Astrocyte (in vitro differentiated cells and primary cell): ENCODE results near the gene TIMP3. TPM values are rescaled to one million over a fixed set of nuclear protein-coding genes. Genes with fewer than 3 reads are reported as not detected.

Experiments
- DNase-seq: peaks from one replicate; pipeline ENCODE4 v3.0.0-alpha.2; 2010; ENCODE audit warnings: low read depth
- FAIRE-seq: peaks from 2 replicates; lab custom pipeline; 2011; peaks lifted over from hg19 to GRCh38; lab: Jason Lieb, UNC
- H2AFZ ChIP-seq: 2 replicates; pipeline ENCODE4 v1.6.0; 2012; ENCODE audit warnings: low read depth, low read length, inconsistent platforms
- H3K27ac ChIP-seq: 2 replicates; pipeline ENCODE4 v1.5.1; 2011; ENCODE audit warnings: low read depth, low read length, inconsistent platforms
- H3K27me3 ChIP-seq: 2 replicates; pipeline ENCODE4 v1.6.0; 2011; ENCODE audit warnings: low read length, inconsistent platforms; ENCODE audit not compliant: insufficient read depth
- H3K36me3 ChIP-seq: 2 replicates; pipeline ENCODE4 v1.5.1; 2011; ENCODE audit warnings: low read length, inconsistent platforms; ENCODE audit not compliant: insufficient read depth
- H3K4me1 ChIP-seq: 2 replicates; pipeline ENCODE4 v1.5.1; 2011; ENCODE audit warnings: low read length, inconsistent platforms; ENCODE audit not compliant: insufficient read depth
- H3K4me2 ChIP-seq: 2 replicates; pipeline ENCODE4 v1.6.0; 2012; ENCODE audit warnings: low read length, inconsistent platforms
- H3K4me3 ChIP-seq: 2 replicates; pipeline ENCODE4 v1.5.1; 2011; ENCODE audit warnings: low read depth, mild to moderate bottlenecking, low read length, inconsistent platforms; ENCODE audit not compliant: insufficient read depth
- H3K79me2 ChIP-seq: 2 replicates; pipeline ENCODE4 v1.6.0; 2012; ENCODE audit warnings: mild to moderate bottlenecking, low read length, inconsistent platforms; ENCODE audit not compliant: insufficient read depth
- H3K9ac ChIP-seq: 2 replicates; pipeline ENCODE4 v1.6.0; 2012; ENCODE audit warnings: mild to moderate bottlenecking, low read length, inconsistent platforms
- H3K9me3 ChIP-seq: 2 replicates; pipeline ENCODE4 v1.5.1; 2012; ENCODE audit warnings: low read depth, mild to moderate bottlenecking, low read length, inconsistent platforms; ENCODE audit not compliant: insufficient read depth
- H4K20me1 ChIP-seq: 2 replicates; pipeline ENCODE4 v1.6.0; 2012; ENCODE audit warnings: low read length, inconsistent platforms; ENCODE audit not compliant: insufficient read depth
- H3K27ac Mint-ChIP-seq: one replicate; pipeline ENCODE4 v1.8.0; 2021; ENCODE audit warnings: mild to moderate bottlenecking, mixed read lengths; ENCODE audit not compliant: unreplicated experiment
- H3K27me3 Mint-ChIP-seq: one replicate; pipeline ENCODE4 v1.8.0; 2021; ENCODE audit warnings: low read depth, mixed read lengths; ENCODE audit not compliant: unreplicated experiment
- H3K36me3 Mint-ChIP-seq: one replicate; pipeline ENCODE4 v1.8.0; 2021; ENCODE audit warnings: low read depth, mixed read lengths; ENCODE audit not compliant: unreplicated experiment
- H3K4me1 Mint-ChIP-seq: one replicate; pipeline ENCODE4 v1.8.0; 2021; ENCODE audit warnings: low read depth, mixed read lengths; ENCODE audit not compliant: unreplicated experiment
- H3K4me3 Mint-ChIP-seq: one replicate; pipeline ENCODE4 v1.8.0; 2021; ENCODE audit warnings: mild to moderate bottlenecking, moderate library complexity, mixed read lengths; ENCODE audit not compliant: unreplicated experiment
- H3K9me3 Mint-ChIP-seq: one replicate; pipeline ENCODE4 v1.8.0; 2021; ENCODE audit warnings: mild to moderate bottlenecking, mixed read lengths; ENCODE audit not compliant: unreplicated experiment
- EZH2 ChIP-seq: IDR thresholded peaks from 2 replicates; pipeline ENCODE4 v1.6.1; 2012; ENCODE audit warnings: mild to moderate bottlenecking, low read length, inconsistent platforms; ENCODE audit not compliant: insufficient read depth
- total RNA-seq: library from RNA; stranded (reverse); gene quantifications from 2 replicates; pipeline ENCODE4 v1.2.1, GENCODE V29; 2021
- TF ChIP-seq, protein P1 (sequence below): IDR thresholded peaks from 2 replicates; pipeline ENCODE4 v1.5.1; 2011; ENCODE audit warnings: low read depth, mild to moderate bottlenecking, inconsistent platforms, low read length, moderate library complexity; ENCODE audit not compliant: insufficient read depth

Gene TIMP3
- total RNA-seq, 1 donor from 2014 or later, result 145 TPM

DNA sequence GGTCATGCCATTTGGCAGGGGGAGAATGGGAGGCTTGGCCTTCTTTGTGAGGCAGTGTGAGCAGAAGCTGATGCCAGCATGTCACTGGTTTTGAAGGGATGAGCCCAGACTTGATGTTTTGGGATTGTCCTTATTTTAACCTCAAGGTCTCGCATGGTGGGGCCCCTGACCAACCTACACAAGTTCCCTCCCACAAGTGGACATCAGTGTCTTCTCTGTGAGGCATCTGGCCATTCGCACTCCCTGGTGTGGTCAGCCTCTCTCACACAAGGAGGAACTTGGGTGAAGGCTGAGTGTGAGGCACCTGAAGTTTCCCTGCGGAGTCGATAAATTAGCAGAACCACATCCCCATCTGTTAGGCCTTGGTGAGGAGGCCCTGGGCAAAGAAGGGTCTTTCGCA lies 59.8 kb downstream of the TIMP3 start:
- Mint-ChIP-seq H3K4me1 (no peaks in the 10 kb centered on the region), H3K9me3 (no peaks in the 10 kb centered on the region), H3K27me3 (no peaks in the 10 kb centered on the region), H3K36me3 (peaks cover 27% of the 10 kb centered on the region), H3K4me3 (no peak overlapping the region), H3K27ac (no peak overlapping the region)
- Histone ChIP-seq H3K4me2 (no peak overlapping the region), H4K20me1 (peaks cover 40% of the 10 kb centered on the region), H3K9ac (no peak overlapping the region), H2AFZ (no peak overlapping the region), H3K27me3 (no peaks in the 10 kb centered on the region), H3K79me2 (no peaks in the 10 kb centered on the region), H3K9me3 (no peaks in the 10 kb centered on the region), H3K4me1 (no peaks in the 10 kb centered on the region), H3K4me3 (no peak overlapping the region), H3K27ac (no peak overlapping the region), H3K36me3 (peaks cover 46% of the 10 kb centered on the region)
- no peak for DNase-seq
- no peak for FAIRE-seq
- TF ChIP-seq, protein P1, sequence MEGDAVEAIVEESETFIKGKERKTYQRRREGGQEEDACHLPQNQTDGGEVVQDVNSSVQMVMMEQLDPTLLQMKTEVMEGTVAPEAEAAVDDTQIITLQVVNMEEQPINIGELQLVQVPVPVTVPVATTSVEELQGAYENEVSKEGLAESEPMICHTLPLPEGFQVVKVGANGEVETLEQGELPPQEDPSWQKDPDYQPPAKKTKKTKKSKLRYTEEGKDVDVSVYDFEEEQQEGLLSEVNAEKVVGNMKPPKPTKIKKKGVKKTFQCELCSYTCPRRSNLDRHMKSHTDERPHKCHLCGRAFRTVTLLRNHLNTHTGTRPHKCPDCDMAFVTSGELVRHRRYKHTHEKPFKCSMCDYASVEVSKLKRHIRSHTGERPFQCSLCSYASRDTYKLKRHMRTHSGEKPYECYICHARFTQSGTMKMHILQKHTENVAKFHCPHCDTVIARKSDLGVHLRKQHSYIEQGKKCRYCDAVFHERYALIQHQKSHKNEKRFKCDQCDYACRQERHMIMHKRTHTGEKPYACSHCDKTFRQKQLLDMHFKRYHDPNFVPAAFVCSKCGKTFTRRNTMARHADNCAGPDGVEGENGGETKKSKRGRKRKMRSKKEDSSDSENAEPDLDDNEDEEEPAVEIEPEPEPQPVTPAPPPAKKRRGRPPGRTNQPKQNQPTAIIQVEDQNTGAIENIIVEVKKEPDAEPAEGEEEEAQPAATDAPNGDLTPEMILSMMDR, result no peak
- no peak for TF ChIP-seq EZH2

DNA sequence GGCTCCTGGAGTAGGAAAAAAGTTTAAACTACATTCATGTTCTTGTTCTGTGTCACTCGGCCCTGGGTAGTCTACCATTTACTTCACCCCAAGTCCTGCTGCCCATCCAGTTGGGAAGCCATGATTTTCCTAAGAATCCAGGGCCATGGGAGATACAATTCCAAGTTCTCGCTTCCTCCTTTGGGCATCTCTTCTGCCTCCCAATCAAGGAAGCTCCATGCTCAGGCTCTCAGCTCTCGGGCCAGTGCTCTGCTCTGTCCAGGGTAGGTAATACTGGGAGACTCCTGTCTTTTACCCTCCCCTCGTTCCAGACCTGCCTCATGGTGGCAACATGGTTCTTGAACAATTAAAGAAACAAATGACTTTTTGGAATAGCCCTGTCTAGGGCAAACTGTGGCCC lies 60.6 kb downstream of the TIMP3 start:
- Histone ChIP-seq H3K36me3 (peaks cover 38% of the 10 kb centered on the region), H3K4me2 (no peak overlapping the region), H3K27ac (no peak overlapping the region), H3K9ac (no peak overlapping the region), H3K4me1 (no peaks in the 10 kb centered on the region), H2AFZ (no peak overlapping the region), H3K9me3 (no peaks in the 10 kb centered on the region), H3K4me3 (no peak overlapping the region), H3K79me2 (no peaks in the 10 kb centered on the region), H3K27me3 (no peaks in the 10 kb centered on the region), H4K20me1 (peaks cover 33% of the 10 kb centered on the region)
- no peak for DNase-seq
- no peak overlapping the region for H3K4me3 Mint-ChIP-seq
- FAIRE-seq, result no peak
- no peak overlapping the region for H3K27ac Mint-ChIP-seq
- no peaks in the 10 kb centered on the region for H3K9me3 Mint-ChIP-seq
- TF ChIP-seq EZH2, result no peak
- TF ChIP-seq, protein P1, result no peak
- no peaks in the 10 kb centered on the region for H3K27me3 Mint-ChIP-seq
- peaks cover 27% of the 10 kb centered on the region for H3K36me3 Mint-ChIP-seq
- H3K4me1 Mint-ChIP-seq, result no peaks in the 10 kb centered on the region

DNA sequence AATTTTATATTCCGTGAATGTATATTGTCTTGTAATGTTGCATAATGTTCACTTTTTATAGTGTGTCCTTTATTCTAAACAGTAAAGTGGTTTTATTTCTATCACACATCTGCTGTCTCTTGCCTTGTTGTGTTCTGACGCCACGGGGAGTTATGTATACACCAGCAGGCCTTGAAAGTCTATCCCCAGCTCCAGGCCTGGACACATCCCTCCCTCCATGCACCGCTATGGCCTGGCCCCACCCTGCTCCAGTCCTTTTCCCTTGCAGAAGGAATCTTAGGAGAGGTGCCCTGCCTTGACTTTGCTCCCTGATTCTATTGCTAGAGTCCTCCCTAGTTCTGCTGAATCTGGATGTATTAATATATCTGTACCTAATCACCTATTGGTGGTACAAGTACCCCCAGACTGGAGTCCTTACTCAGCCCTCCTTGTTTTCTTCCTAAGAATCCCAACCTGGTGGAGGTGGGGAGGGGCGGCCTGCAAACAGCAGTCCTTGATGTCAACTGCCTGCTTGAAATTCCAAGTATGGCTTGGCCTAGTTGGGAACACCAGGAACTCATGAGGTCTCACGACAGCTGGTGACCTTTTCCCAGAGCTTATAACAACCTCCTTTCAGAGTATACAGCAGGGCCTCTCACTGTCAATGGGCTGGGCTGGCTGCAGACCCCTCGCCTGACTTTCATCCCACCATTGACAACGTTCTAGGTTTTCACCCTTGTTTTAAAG lies 61.6 kb downstream of the TIMP3 start:
- H3K27ac Mint-ChIP-seq, result no peak overlapping the region
- H3K27ac ChIP-seq, result no peak overlapping the region
- no peak overlapping the region for H3K4me3 ChIP-seq
- DNase-seq (no peak), FAIRE-seq (no peak)
- no peak overlapping the region for H3K9ac ChIP-seq
- H3K9me3 ChIP-seq, result no peaks in the 10 kb centered on the region
- H3K9me3 Mint-ChIP-seq, result no peaks in the 10 kb centered on the region
- H4K20me1 ChIP-seq, result peaks cover 23% of the 10 kb centered on the region
- TF ChIP-seq, protein P1, result no peak
- TF ChIP-seq EZH2, result no peak
- no peaks in the 10 kb centered on the region for H3K27me3 Mint-ChIP-seq
- peaks cover 30% of the 10 kb centered on the region for H3K36me3 ChIP-seq
- no peaks in the 10 kb centered on the region for H3K27me3 ChIP-seq
- H3K4me3 Mint-ChIP-seq, result no peak overlapping the region
- no peak overlapping the region for H3K4me2 ChIP-seq
- no peaks in the 10 kb centered on the region for H3K4me1 Mint-ChIP-seq
- no peak overlapping the region for H2AFZ ChIP-seq
- H3K79me2 ChIP-seq, result no peaks in the 10 kb centered on the region
- no peaks in the 10 kb centered on the region for H3K4me1 ChIP-seq
- peaks cover 27% of the 10 kb centered on the region for H3K36me3 Mint-ChIP-seq
